ENCODE data around the gene AK9. TPM values are rescaled to one million over a fixed set of nuclear protein-coding genes. Genes with fewer than 3 reads are reported as not detected.

The AK9 gene
- total and polyA plus RNA-seq, 10 of the 15 experiments (the other 5 are each of a cell fraction or from before 2014, with no cell fraction given): 2.1 to 7.4 (median 4.2) TPM

- Histone ChIP-seq H3K36me3 (ENCODE audit: control insufficient read depth in 2 of 2, insufficient read depth in 2 of 2, low read length in 1 of 2) (peaks cover 3 to 10% of the 10 kb centered on the region in 2 experiments; a peak in 3 of 4 replicates), H3K79me2 (ENCODE audit: control insufficient read depth, insufficient read depth, low read length) (peaks cover 41% of the 10 kb centered on the region), H3K4me3 (no peak overlapping the region), H3K9me3 (replicated peaks; ENCODE audit: control insufficient read depth, insufficient read depth, low read length) (no peaks in the 10 kb centered on the region), H3K4me2 (ENCODE audit: control insufficient read depth, insufficient read depth) (no peak overlapping the region), H3K4me1 (ENCODE audit: control insufficient read depth, insufficient read depth, low read length) (peaks cover 31% of the 10 kb centered on the region), H3K27ac (ENCODE audit: control insufficient read depth, insufficient read depth) (no peak overlapping the region), H3K9ac (ENCODE audit: control insufficient read depth, insufficient read depth, low read length) (no peak overlapping the region), H2AFZ (ENCODE audit: control insufficient read depth, low read depth, low read length) (no peak overlapping the region), H4K20me1 (ENCODE audit: control insufficient read depth, insufficient read depth) (no peaks in the 10 kb centered on the region), H3K27me3 (replicated peaks in 1 of 2; ENCODE audit: control insufficient read depth in 2 of 2, insufficient read depth in 2 of 2, low read length in 1 of 2) (no peaks in the 10 kb centered on the region)
- ChIA-PET SMC1A (ENCODE audit: uncharacterized antibody, unreplicated experiment) (interaction anchor here (0.8 to 10.1 kb wide), 4 partner anchors 10 to 35 kb away, joined by 3 to 148 read pairs (median 20); partner anchors contain the start of genes PPIL6, SMPD2 and ZBTB24), POLR2A (interaction anchor here (1.0 to 7.1 kb wide), 2 partner anchors 9 to 21 kb away, joined by 3 to 74 read pairs; partner anchors contain the start of genes PPIL6 and SMPD2), CTCF (interaction anchor here (1.1 to 3.9 kb wide), 3 partner anchors 9 to 587 kb away, joined by 3 to 30 read pairs (median 9); no protein-coding TSS in a partner anchor), RAD21 (ENCODE audit: unreplicated experiment) (interaction anchor here (1.4 to 10.1 kb wide), 2 partner anchors 11 to 28 kb away, joined by 4 to 97 read pairs; partner anchors contain the start of gene ZBTB24)
- WGBS (ENCODE audit: insufficient coverage, insufficient replicate concordance, low lambda C conversion rate, missing lambda C conversion rate): 94% methylated on average over 9 of the region's 9 CpGs
- no peak for DNase-seq (ENCODE audit: low read depth, low spot score)
- no peak for ATAC-seq
- BruUV-seq (replicated peaks): no TSS peak
- intact Hi-C loops (cut with micrococcal nuclease; ENCODE audit: unreplicated experiment) (no loop called here), in situ Hi-C loops (cut with MboI) (no loop called here)
- no peak for FAIRE-seq
- TF ChIP-seq BACH1 (IDR thresholded peaks at IDR 0.05; ENCODE audit: borderline replicate concordance) (no peak), CHD1 (IDR thresholded peaks at IDR 0.05; ENCODE audit: low read depth, low read length) (no peak), NFIC (IDR thresholded peaks at IDR 0.05; ENCODE audit: low read depth, low read length) (no peak), NFYA (IDR thresholded peaks at IDR 0.05; ENCODE audit: borderline replicate concordance, low read depth, low read length) (no peak), TCF3 (IDR thresholded peaks at IDR 0.05; ENCODE audit: borderline replicate concordance, insufficient read depth, low read depth, low read length) (no peak), SUZ12 (IDR thresholded peaks at IDR 0.05; ENCODE audit: unreplicated experiment) (no peak), SIX5 (IDR thresholded peaks at IDR 0.05; ENCODE audit: low read depth, low read length, severe bottlenecking) (no peak), ZNF207 (IDR thresholded peaks at IDR 0.05; ENCODE audit: borderline replicate concordance) (no peak), CREB1 (IDR thresholded peaks at IDR 0.05; ENCODE audit: low read depth) (no peak), IKZF2 (IDR thresholded peaks at IDR 0.05) (no peak), NR2C2 (IDR thresholded peaks at IDR 0.05; ENCODE audit: borderline replicate concordance, control insufficient read depth, insufficient read length, low read depth) (no peak), RAD21 (IDR thresholded peaks at IDR 0.05; ENCODE audit: insufficient read depth, low read depth, low read length) (no peak), E2F4 (IDR thresholded peaks at IDR 0.05; ENCODE audit: low read depth, low read length) (no peak), LARP7 (IDR thresholded peaks at IDR 0.05) (no peak), CHD4 (IDR thresholded peaks at IDR 0.05) (no peak), RUNX3 (IDR thresholded peaks at IDR 0.05; ENCODE audit: low read length) (no peak), JUNB (IDR thresholded peaks at IDR 0.05) (no peak), EP300 (IDR thresholded peaks at IDR 0.05; ENCODE audit: borderline replicate concordance in 1 of 2, control insufficient read depth in 1 of 2, low read depth in 2 of 2, low read length in 2 of 2) (no peak)
Measured at GRCh38 chr6:109452181-109452580, 238.8 kb downstream of the AK9 start.

Data from GM12878 (cell line).